Endothelial cell of umbilical vein (primary cell): ENCODE measurements around the gene CALHM5.

Source experiments
- EZH2 ChIP-seq: IDR thresholded peaks from 2 replicates; pipeline ENCODE4 v1.6.1; 2012; ENCODE audit warnings: borderline replicate concordance, low read depth, mild to moderate bottlenecking, moderate library complexity, low read length, inconsistent platforms; ENCODE audit not compliant: severe bottlenecking
- TF ChIP-seq, protein P1 (sequence below), 2 donors: IDR thresholded peaks; 1 replicate in 1 of 2; 2 replicates in 1 of 2; pipeline ENCODE4 v1.5.1; 2011; ENCODE audit warnings: low read length in 2 of 2, mild to moderate bottlenecking in 2 of 2, moderate library complexity in 2 of 2, control low read depth in 1 of 2, inconsistent platforms in 1 of 2, low read depth in 1 of 2; ENCODE audit not compliant: insufficient read depth in 1 of 2; ENCODE audit errors: extremely low read depth in 1 of 2

DNA sequence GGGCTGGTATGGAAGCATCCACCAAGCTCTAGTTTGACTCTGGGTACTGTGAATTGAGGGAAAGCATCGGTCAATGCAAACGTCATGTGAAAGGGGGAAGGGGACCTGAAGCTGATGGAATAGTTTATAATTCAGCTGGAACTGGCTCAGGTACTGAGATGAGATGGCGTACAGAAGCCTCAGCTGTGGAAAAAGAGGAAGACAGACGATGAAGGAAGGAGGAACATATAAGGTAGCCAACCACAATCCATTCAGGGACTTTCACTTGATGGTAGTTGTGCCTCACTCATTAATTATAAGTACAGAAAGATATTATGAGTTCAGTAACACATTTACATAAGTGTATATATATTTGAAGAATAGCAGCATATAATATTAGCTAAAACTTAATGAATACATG lies 2.7 kb downstream of the CALHM5 start:
- no peak for TF ChIP-seq EZH2
- TF ChIP-seq, protein P1, sequence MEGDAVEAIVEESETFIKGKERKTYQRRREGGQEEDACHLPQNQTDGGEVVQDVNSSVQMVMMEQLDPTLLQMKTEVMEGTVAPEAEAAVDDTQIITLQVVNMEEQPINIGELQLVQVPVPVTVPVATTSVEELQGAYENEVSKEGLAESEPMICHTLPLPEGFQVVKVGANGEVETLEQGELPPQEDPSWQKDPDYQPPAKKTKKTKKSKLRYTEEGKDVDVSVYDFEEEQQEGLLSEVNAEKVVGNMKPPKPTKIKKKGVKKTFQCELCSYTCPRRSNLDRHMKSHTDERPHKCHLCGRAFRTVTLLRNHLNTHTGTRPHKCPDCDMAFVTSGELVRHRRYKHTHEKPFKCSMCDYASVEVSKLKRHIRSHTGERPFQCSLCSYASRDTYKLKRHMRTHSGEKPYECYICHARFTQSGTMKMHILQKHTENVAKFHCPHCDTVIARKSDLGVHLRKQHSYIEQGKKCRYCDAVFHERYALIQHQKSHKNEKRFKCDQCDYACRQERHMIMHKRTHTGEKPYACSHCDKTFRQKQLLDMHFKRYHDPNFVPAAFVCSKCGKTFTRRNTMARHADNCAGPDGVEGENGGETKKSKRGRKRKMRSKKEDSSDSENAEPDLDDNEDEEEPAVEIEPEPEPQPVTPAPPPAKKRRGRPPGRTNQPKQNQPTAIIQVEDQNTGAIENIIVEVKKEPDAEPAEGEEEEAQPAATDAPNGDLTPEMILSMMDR (IDR thresholded peaks at IDR 0.05; ENCODE audit: extremely low read depth in 1 of 2, insufficient read depth in 1 of 2, low read depth in 1 of 2, low read length in 2 of 2), result no peak
